GM21381 (cell line): ENCODE results near the gene SRGAP2C.
"Not testable (repeated sequence)": the region's sequence is repeated elsewhere in the genome, so short reads cannot be mapped to it uniquely, and the experiment has no call there.

Experiments
- ATAC-seq: cut with Tn5 transposase; IDR thresholded peaks from one replicate; pipeline ENCODE4 v1.9.1; 2021; ENCODE audit warnings: mild to moderate bottlenecking, moderate library complexity; ENCODE audit not compliant: unreplicated experiment

Gene SRGAP2C

GRCh38 chr1:121368910-121369309 is 184.1 kb downstream of the SRGAP2C start:
- ATAC-seq = not testable (repeated sequence)

- not testable (repeated sequence) for ATAC-seq
Observed at GRCh38 chr1:121369959-121370358, 185.2 kb downstream of the SRGAP2C start.

GRCh38 chr1:121374851-121375367 is 190.1 kb downstream of the SRGAP2C start:
- not testable (repeated sequence) for ATAC-seq

- not testable (repeated sequence) for ATAC-seq
Observed at GRCh38 chr1:121376986-121377385, 192.2 kb downstream of the SRGAP2C start.

- ATAC-seq = not testable (repeated sequence)
Observed at GRCh38 chr1:121378757-121379156, 194.0 kb downstream of the SRGAP2C start.

- ATAC-seq = not testable (repeated sequence)
Observed at GRCh38 chr1:121384754-121385153, 200.0 kb downstream of the SRGAP2C start.

- ATAC-seq = not testable (repeated sequence)
Observed at GRCh38 chr1:121385162-121385561, 200.4 kb downstream of the SRGAP2C start.

GRCh38 chr1:121385563-121386288 is 201.0 kb downstream of the SRGAP2C start:
- not testable (repeated sequence) for ATAC-seq

- not testable (repeated sequence) for ATAC-seq
Observed at GRCh38 chr1:121386319-121386948, 201.7 kb downstream of the SRGAP2C start.

GRCh38 chr1:121389895-121390560 is 205.3 kb downstream of the SRGAP2C start:
- ATAC-seq = not testable (repeated sequence)

GRCh38 chr1:121392130-121392529 is 207.4 kb downstream of the SRGAP2C start:
- not testable (repeated sequence) for ATAC-seq

GRCh38 chr1:121395718-121396201 is 211.0 kb downstream of the SRGAP2C start:
- ATAC-seq = not testable (repeated sequence)

GRCh38 chr1:121396335-121397081 is 211.7 kb downstream of the SRGAP2C start:
- ATAC-seq = not testable (repeated sequence)

- not testable (repeated sequence) for ATAC-seq
Observed at GRCh38 chr1:121397101-121397500, 212.3 kb downstream of the SRGAP2C start.

GRCh38 chr1:121399193-121399592 is 214.4 kb downstream of the SRGAP2C start:
- ATAC-seq = not testable (repeated sequence)

- not testable (repeated sequence) for ATAC-seq
Observed at GRCh38 chr1:121400108-121400507, 215.3 kb downstream of the SRGAP2C start.

GRCh38 chr1:121400541-121401310 is 216.0 kb downstream of the SRGAP2C start:
- ATAC-seq = not testable (repeated sequence)

- ATAC-seq = not testable (repeated sequence)
Observed at GRCh38 chr1:121401375-121401955, 216.7 kb downstream of the SRGAP2C start.

GRCh38 chr1:121403254-121403653 is 218.5 kb downstream of the SRGAP2C start:
- ATAC-seq = not testable (repeated sequence)
